Endodermal cell (in vitro differentiated cells): ENCODE measurements around the gene PAX9. TPM values are rescaled to one million over a fixed set of nuclear protein-coding genes. Genes with fewer than 3 reads are reported as not detected.

Experiments
- DNase-seq: peaks from one replicate; pipeline ENCODE4 v3.0.0-alpha.2; 2017
- H3K27ac ChIP-seq: 2 replicates; pipeline ENCODE4 v1.5.1; 2013; ENCODE audit warnings: mild to moderate bottlenecking, low read depth, low read length, moderate library complexity
- H3K27me3 ChIP-seq: 2 replicates; pipeline ENCODE4 v1.6.1; 2013; ENCODE audit warnings: mild to moderate bottlenecking, low read length, moderate library complexity; ENCODE audit not compliant: insufficient read depth, control insufficient read depth, poor library complexity, severe bottlenecking
- H3K36me3 ChIP-seq: 2 replicates; pipeline ENCODE4 v1.7.0; 2013; ENCODE audit warnings: mild to moderate bottlenecking, low read length, moderate library complexity; ENCODE audit not compliant: control insufficient read depth, insufficient read depth
- H3K4me1 ChIP-seq: one replicate; pipeline ENCODE4 v1.7.0; 2013; ENCODE audit warnings: low read length; ENCODE audit not compliant: control insufficient read depth, insufficient read depth
- H3K4me3 ChIP-seq: 2 replicates; pipeline ENCODE4 v1.5.1; 2013; ENCODE audit warnings: mild to moderate bottlenecking, low read length, moderate library complexity
- H3K9ac ChIP-seq: 2 replicates; pipeline ENCODE4 v1.6.1; 2013; ENCODE audit warnings: mild to moderate bottlenecking, low read length, moderate library complexity; ENCODE audit not compliant: poor library complexity, severe bottlenecking; ENCODE audit errors: extremely low read depth
- H3K9me3 ChIP-seq: 2 replicates; pipeline ENCODE4 v1.6.1; 2013; ENCODE audit warnings: mild to moderate bottlenecking, low read length, moderate library complexity; ENCODE audit not compliant: control insufficient read depth
- H3K27ac Mint-ChIP-seq: 2 replicates; pipeline ENCODE4 v1.8.0; 2020; ENCODE audit warnings: mixed read lengths
- H3K27me3 Mint-ChIP-seq: 2 replicates; pipeline ENCODE4 v1.8.0; 2021; ENCODE audit warnings: mild to moderate bottlenecking, mixed read lengths; ENCODE audit not compliant: insufficient read depth
- H3K36me3 Mint-ChIP-seq: 2 replicates; pipeline ENCODE4 v1.8.0; 2020; ENCODE audit warnings: low read depth, mixed read lengths
- H3K4me1 Mint-ChIP-seq: 2 replicates; pipeline ENCODE4 v1.8.0; 2020; ENCODE audit warnings: mixed read lengths
- H3K4me3 Mint-ChIP-seq: 2 replicates; pipeline ENCODE4 v1.8.0; 2020; ENCODE audit warnings: mild to moderate bottlenecking, moderate library complexity, mixed read lengths
- H3K9me3 Mint-ChIP-seq: 2 replicates; pipeline ENCODE4 v1.8.0; 2020; ENCODE audit warnings: mild to moderate bottlenecking, mixed read lengths
- CTCF ChIP-seq: fragments of 200-600 bp; sonication (generic); conservative IDR thresholded peaks from 2 replicates; pipeline ENCODE4 v1.5.0; 2021; ENCODE audit warnings: antibody characterized with exemption, mild to moderate bottlenecking
- WGBS, 2 experiments: methylation state at CpG; one replicate each; pipeline versions ENCODE4 v1.1.5 to v1.1.7; 2013; ENCODE audit warnings: missing lambda C conversion rate in 2 of 2, mixed read lengths in 1 of 2; ENCODE audit not compliant: insufficient coverage in 1 of 2, insufficient read length in 1 of 2; 5-methylcytosine and 5-hydroxymethylcytosine counted together
- total RNA-seq, 2 donors: library from RNA; stranded (reverse); fragmentation: NEBNext Ultra II Directional in 1 of 2; extraction: Animal tissue kit (Norgen Biotek cat#: 25700) in 1 of 2; gene quantifications; 2 replicates in 1 of 2; 3 replicates in 1 of 2; pipeline ENCODE4 v1.2.1, GENCODE V29; 2021

The PAX9 gene
- total RNA-seq, 2 donors from 2014 or later = 0.22 to 0.35 TPM

DNA sequence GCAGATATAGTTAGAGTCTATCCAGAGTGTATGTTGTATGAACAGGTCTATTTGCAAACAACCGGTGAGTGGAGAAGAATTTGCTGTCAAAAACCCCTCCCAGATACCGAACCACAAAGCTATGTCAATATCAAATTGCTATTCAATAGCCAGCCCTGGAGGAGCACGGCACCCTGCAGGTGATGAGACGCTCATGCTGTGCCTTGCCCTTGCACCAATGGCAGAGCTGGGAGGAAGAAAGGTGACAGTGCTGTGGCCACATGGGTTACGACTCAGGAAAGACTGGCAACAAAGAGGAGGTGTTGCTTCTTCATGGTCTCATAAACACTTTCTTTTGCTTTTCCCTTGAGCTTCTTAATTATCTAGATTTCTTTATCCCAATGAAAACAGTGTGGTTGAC is 55.7 kb downstream of the PAX9 start:
- no peaks in the 10 kb centered on the region for H3K36me3 Mint-ChIP-seq
- H3K4me1 Mint-ChIP-seq = peaks cover 72% of the 10 kb centered on the region
- no peaks in the 10 kb centered on the region for H3K36me3 ChIP-seq
- no peaks in the 10 kb centered on the region for H3K27me3 ChIP-seq
- no peaks in the 10 kb centered on the region for H3K9me3 ChIP-seq
- DNase-seq = peak; percentile 91
- no peak for TF ChIP-seq CTCF
- no peaks in the 10 kb centered on the region for H3K4me1 ChIP-seq
- H3K9ac ChIP-seq = no peak overlapping the region
- H3K27ac Mint-ChIP-seq = no peak overlapping the region
- no peak overlapping the region for H3K4me3 ChIP-seq
- H3K27me3 Mint-ChIP-seq = peaks cover 5% of the 10 kb centered on the region
- 15 to 39% methylated on average over 2 to 5 of the region's 5 CpGs for WGBS, 2 experiments
- H3K4me3 Mint-ChIP-seq = no peak overlapping the region
- no peak overlapping the region for H3K27ac ChIP-seq
- H3K9me3 Mint-ChIP-seq = no peaks in the 10 kb centered on the region

DNA sequence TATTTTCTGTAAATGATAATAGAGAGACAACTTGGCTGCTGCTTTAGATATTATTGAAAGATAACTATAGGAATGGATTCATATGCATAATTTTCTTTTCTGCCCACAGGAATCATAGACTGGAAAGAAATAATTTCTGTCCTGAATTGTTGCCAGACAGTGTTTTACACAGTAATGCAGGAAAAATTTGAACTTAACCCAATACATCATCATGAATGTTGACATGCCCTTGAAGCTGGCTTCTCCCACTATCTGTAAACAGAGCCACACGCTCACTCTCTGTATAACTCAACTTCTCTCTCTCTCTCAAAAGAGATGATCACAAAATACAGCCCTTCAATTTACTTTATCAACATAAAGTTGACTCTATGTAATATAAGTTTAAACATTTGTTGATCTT is 56.6 kb downstream of the PAX9 start:
- WGBS, 2 experiments = 84% methylated on average over 1 of the region's 1 CpG; no CpG with 5 or more reads in 1 of the 2 experiments
- no peaks in the 10 kb centered on the region for H3K36me3 ChIP-seq
- H3K4me3 Mint-ChIP-seq = no peak overlapping the region
- TF ChIP-seq CTCF = no peak
- H3K9me3 ChIP-seq = no peaks in the 10 kb centered on the region
- H3K27ac Mint-ChIP-seq = no peak overlapping the region
- no peaks in the 10 kb centered on the region for H3K9me3 Mint-ChIP-seq
- no peak overlapping the region for H3K27ac ChIP-seq
- no peak overlapping the region for H3K9ac ChIP-seq
- no peaks in the 10 kb centered on the region for H3K27me3 ChIP-seq
- H3K4me1 ChIP-seq = no peaks in the 10 kb centered on the region
- H3K4me3 ChIP-seq = no peak overlapping the region
- no peak for DNase-seq
- H3K36me3 Mint-ChIP-seq = no peaks in the 10 kb centered on the region
- peaks cover 67% of the 10 kb centered on the region for H3K4me1 Mint-ChIP-seq
- H3K27me3 Mint-ChIP-seq = peaks cover 5% of the 10 kb centered on the region

DNA sequence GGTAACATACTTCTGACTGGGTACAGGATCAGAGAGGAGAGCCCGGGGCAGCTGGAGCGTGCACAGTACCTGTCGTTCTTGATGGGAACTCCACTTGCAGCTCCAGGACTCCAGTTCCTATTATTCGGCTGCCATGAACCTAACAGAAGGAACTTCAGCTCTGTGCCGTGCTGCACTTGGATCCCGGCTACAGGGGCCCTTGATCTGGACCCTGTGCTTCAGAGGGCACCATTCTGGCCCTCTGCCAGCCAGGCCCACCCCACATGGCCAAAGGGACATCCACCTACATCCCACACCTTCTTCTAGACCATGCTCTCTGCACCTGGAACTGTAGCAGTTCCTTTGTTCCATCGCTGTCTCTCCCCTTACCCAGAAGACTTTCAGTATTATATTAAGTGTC is 58.2 kb downstream of the PAX9 start:
- Mint-ChIP-seq H3K36me3 (no peaks in the 10 kb centered on the region), H3K27ac (no peak overlapping the region), H3K9me3 (no peaks in the 10 kb centered on the region), H3K4me1 (peaks cover 67% of the 10 kb centered on the region), H3K4me3 (no peak overlapping the region), H3K27me3 (peaks cover 5% of the 10 kb centered on the region)
- Histone ChIP-seq H3K9ac (no peak overlapping the region), H3K4me3 (no peak overlapping the region), H3K36me3 (no peaks in the 10 kb centered on the region), H3K9me3 (no peaks in the 10 kb centered on the region), H3K27me3 (no peaks in the 10 kb centered on the region), H3K27ac (no peak overlapping the region), H3K4me1 (no peaks in the 10 kb centered on the region)
- 88 to 92% methylated on average over 4 to 7 of the region's 7 CpGs for WGBS, 2 experiments
- no peak for TF ChIP-seq CTCF
- no peak for DNase-seq
